Spleen (tissue), 7 donors: ENCODE data around the gene MFSD12.

ENCODE experiments used
- CTCF ChIP-seq, 11 experiments: fragments of 200-600 bp in 7 of 11; fragments of 450-650 bp in 4 of 11; sonication (generic) in 4 of 11; IDR thresholded peaks in 8 of 11; conservative IDR thresholded peaks in 3 of 11; 1 replicate in 7 of 11; 2 replicates in 4 of 11; pipeline versions ENCODE4 v1.4.0 to v1.8.0; 2016 to 2021; ENCODE audit warnings: antibody characterized with exemption in 11 of 11, inconsistent platforms in 4 of 11, mild to moderate bottlenecking in 1 of 11
- POLR2A ChIP-seq, 3 donors: fragments of 450-650 bp; IDR thresholded peaks; one replicate each; pipeline ENCODE4 v1.5.1; 2017; ENCODE audit warnings: antibody characterized with exemption in 3 of 3, mild to moderate bottlenecking in 1 of 3
- donor health status: DM: no; HTN: no; CAD: no; lungs with moderate emphysema.
- donor health status: DM: no; HTN: no; CAD: no.
- donor health status: DM: no; HTN: no; CAD: no.

GRCh38 chr19:3528080-3528479, 29.3 kb downstream of the MFSD12 start:
- TF ChIP-seq CTCF (IDR thresholded peaks at IDR 0.05 in 8 of 11, conservative IDR thresholded peaks at IDR 0.05 in 3 of 11) (no peak), POLR2A (IDR thresholded peaks at IDR 0.05) (no peak)
